HEK293 (cell line): Measurements from ENCODE around the gene CEPT1.

Source experiments
- CTCF ChIA-PET: fragments of 350-600 bp; formaldehyde crosslinking; extraction: SDS; loops from one replicate; lab custom pipeline; 2021; ENCODE audit warnings: antibody characterized with exemption; lab: Yijun Ruan, JAX
- POLR2A ChIA-PET: fragments of 300-600 bp; formaldehyde crosslinking; extraction: SDS; loops from one replicate; lab custom pipeline; 2020; ENCODE audit warnings: antibody characterized with exemption, inconsistent platforms; lab: Yijun Ruan, JAX
- H3K27ac ChIP-seq: fragments of 200-500 bp; sonication (Bioruptor generic); 2 replicates; pipeline ENCODE4 v1.5.1; 2014; ENCODE audit warnings: low read depth, low read length, control low read depth, inconsistent platforms; ENCODE audit errors: extremely low read depth
- H3K36me3 ChIP-seq, 2 experiments: fragments of 200-500 bp in 1 of 2; sonication (Bioruptor generic) in 1 of 2; 1 replicate in 1 of 2; 2 replicates in 1 of 2; pipeline ENCODE4 v1.5.1; 2014 to 2017; ENCODE audit warnings: inconsistent platforms in 2 of 2, low read length in 2 of 2; ENCODE audit not compliant: control insufficient read depth in 2 of 2, insufficient read depth in 1 of 2
- H3K4me1 ChIP-seq: fragments of 200-500 bp; sonication (Bioruptor generic); 2 replicates; pipeline ENCODE4 v1.5.1; 2014; ENCODE audit warnings: mild to moderate bottlenecking, low read length, inconsistent platforms; ENCODE audit not compliant: control insufficient read depth, insufficient read depth
- H3K4me3 ChIP-seq: 2 replicates; pipeline ENCODE4 v1.5.1; 2011; ENCODE audit warnings: low read depth, mild to moderate bottlenecking, control low read depth, low read length, moderate library complexity
- H3K9me3 ChIP-seq: fragments of 200-500 bp; sonication (Bioruptor generic); 2 replicates; pipeline ENCODE4 v1.5.1; 2014; ENCODE audit warnings: low read depth, low read length, inconsistent platforms; ENCODE audit not compliant: control insufficient read depth, insufficient read depth
- ATF2 ChIP-seq: fragments of 450-650 bp; formaldehyde crosslinking; IDR thresholded peaks from 2 replicates; pipeline ENCODE4 v1.5.1; 2016; ENCODE audit warnings: missing biosample characterization, missing genetic modification characterization, low read depth
- GFI1B ChIP-seq: fragments of 450-650 bp; formaldehyde crosslinking; IDR thresholded peaks from 2 replicates; pipeline ENCODE4 v1.5.1; 2016; ENCODE audit warnings: missing biosample characterization, missing genetic modification characterization
- KLF1 ChIP-seq: fragments of 450-650 bp; formaldehyde crosslinking; IDR thresholded peaks from 2 replicates; pipeline ENCODE4 v1.5.1; 2016; ENCODE audit warnings: missing biosample characterization, missing genetic modification characterization
- OSR2 ChIP-seq: fragments of 450-650 bp; formaldehyde crosslinking; IDR thresholded peaks from 2 replicates; pipeline ENCODE4 v1.5.1; 2016; ENCODE audit warnings: missing biosample characterization, missing genetic modification characterization
- SCRT2 ChIP-seq: fragments of 450-650 bp; formaldehyde crosslinking; IDR thresholded peaks from 2 replicates; pipeline ENCODE4 v1.5.1; 2016; ENCODE audit warnings: missing biosample characterization, missing genetic modification characterization
- ZFP37 ChIP-seq: fragments of 450-650 bp; formaldehyde crosslinking; IDR thresholded peaks from 2 replicates; pipeline ENCODE4 v1.5.1; 2016; ENCODE audit warnings: missing biosample characterization, missing genetic modification characterization
- ZNF114 ChIP-seq: fragments of 450-650 bp; formaldehyde crosslinking; IDR thresholded peaks from 2 replicates; pipeline ENCODE4 v1.5.0; 2017; ENCODE audit warnings: missing biosample characterization, missing genetic modification characterization
- ZNF121 ChIP-seq: fragments of 450-650 bp; formaldehyde crosslinking; IDR thresholded peaks from 2 replicates; pipeline ENCODE4 v1.5.1; 2016; ENCODE audit warnings: missing biosample characterization, missing genetic modification characterization
- ZNF140 ChIP-seq: fragments of 450-650 bp; formaldehyde crosslinking; IDR thresholded peaks from 2 replicates; pipeline ENCODE4 v1.5.1; 2016; ENCODE audit warnings: missing biosample characterization, missing genetic modification characterization
- ZNF155 ChIP-seq: fragments of 450-650 bp; formaldehyde crosslinking; IDR thresholded peaks from 2 replicates; pipeline ENCODE4 v1.5.1; 2016; ENCODE audit warnings: missing biosample characterization, missing genetic modification characterization
- ZNF280C ChIP-seq: fragments of 450-650 bp; formaldehyde crosslinking; IDR thresholded peaks from 2 replicates; pipeline ENCODE4 v1.5.1; 2016; ENCODE audit warnings: missing biosample characterization, missing genetic modification characterization
- ZNF335 ChIP-seq: fragments of 450-650 bp; formaldehyde crosslinking; conservative IDR thresholded peaks from 2 replicates; pipeline ENCODE4 v1.5.1; 2016; ENCODE audit warnings: missing biosample characterization, missing genetic modification characterization
- ZNF423 ChIP-seq: fragments of 450-650 bp; formaldehyde crosslinking; IDR thresholded peaks from 2 replicates; pipeline ENCODE4 v1.5.1; 2016; ENCODE audit warnings: missing biosample characterization, missing genetic modification characterization
- ZNF449 ChIP-seq: fragments of 450-650 bp; formaldehyde crosslinking; IDR thresholded peaks from 2 replicates; pipeline ENCODE4 v1.5.1; 2017; ENCODE audit warnings: missing biosample characterization, mild to moderate bottlenecking, missing genetic modification characterization, moderate library complexity
- ZNF529 ChIP-seq: fragments of 450-650 bp; formaldehyde crosslinking; IDR thresholded peaks from 2 replicates; pipeline ENCODE4 v1.5.1; 2017; ENCODE audit warnings: missing genetic modification characterization, missing biosample characterization; ENCODE audit not compliant: insufficient replicate concordance
- ZNF544 ChIP-seq: fragments of 450-650 bp; formaldehyde crosslinking; IDR thresholded peaks from 2 replicates; pipeline ENCODE4 v1.5.0; 2017; ENCODE audit warnings: missing biosample characterization, missing genetic modification characterization
- ZNF629 ChIP-seq: fragments of 450-650 bp; formaldehyde crosslinking; IDR thresholded peaks from 2 replicates; pipeline ENCODE4 v1.5.1; 2017; ENCODE audit warnings: missing biosample characterization, missing genetic modification characterization
- ZNF660 ChIP-seq: fragments of 450-650 bp; IDR thresholded peaks from 2 replicates; pipeline ENCODE4 v1.5.1; 2018; ENCODE audit warnings: missing biosample characterization, mild to moderate bottlenecking, missing genetic modification characterization
- ZSCAN4 ChIP-seq: fragments of 450-650 bp; formaldehyde crosslinking; IDR thresholded peaks from 2 replicates; pipeline ENCODE4 v1.5.1; 2017; ENCODE audit warnings: missing biosample characterization, missing genetic modification characterization

The CEPT1 gene

GRCh38 chr1:111204201-111204982 is 64.4 kb downstream of the CEPT1 start:
- Histone ChIP-seq H3K4me3 (no peak overlapping the region), H3K9me3 (no peaks in the 10 kb centered on the region), H3K36me3 (no peaks in the 10 kb centered on the region), H3K27ac (no peak overlapping the region), H3K4me1 (no peaks in the 10 kb centered on the region)
- POLR2A ChIA-PET: no interaction called here
- CTCF ChIA-PET: no interaction called here
- TF ChIP-seq SCRT2 (tag by site-specific recombination) (peak; percentile 39; the same call in 1 of the 2 replicates), GFI1B (tag by site-specific recombination) (no peak)

- no peaks in the 10 kb centered on the region for H3K9me3 ChIP-seq
- H3K27ac ChIP-seq: no peak overlapping the region
- TF ChIP-seq ZNF660 (no peak), ZNF121 (no peak), SCRT2 (tag by site-specific recombination) (no peak), ZNF280C (tag by site-specific recombination) (no peak), ZNF114 (tag by site-specific recombination) (no peak), ZNF155 (no peak), KLF1 (tag by site-specific recombination) (no peak), ZSCAN4 (tag by site-specific recombination) (no peak)
- no peaks in the 10 kb centered on the region for H3K4me1 ChIP-seq
- POLR2A ChIA-PET: no interaction called here
- no peak overlapping the region for H3K4me3 ChIP-seq
- CTCF ChIA-PET: no interaction called here
- H3K36me3 ChIP-seq: no peaks in the 10 kb centered on the region
These were observed 65.1 kb downstream of the CEPT1 start for GRCh38 chr1:111204983-111205713.

GRCh38 chr1:111205714-111206050 is 65.7 kb downstream of the CEPT1 start:
- H3K4me1 ChIP-seq: no peaks in the 10 kb centered on the region
- POLR2A ChIA-PET: no interaction called here

More at GRCh38 chr1:111205714-111206050, 65.7 kb downstream of the CEPT1 start:
- CTCF ChIA-PET: interaction anchor here (0.6 kb wide), 1 partner anchor 18 kb away, joined by 3 read pairs; no protein-coding TSS in a partner anchor
- TF ChIP-seq ZNF529 (tag by site-specific recombination) (no peak), ATF2 (no peak), ZNF114 (tag by site-specific recombination) (no peak), ZNF629 (tag by site-specific recombination) (no peak), ZFP37 (tag by site-specific recombination) (no peak), ZNF335 (tag by site-specific recombination) (no peak), ZNF140 (tag by site-specific recombination) (no peak), ZNF423 (tag by site-specific recombination) (no peak), OSR2 (tag by site-specific recombination) (no peak), ZNF449 (tag by site-specific recombination) (no peak), ZNF544 (no peak)
- H3K9me3 ChIP-seq: no peaks in the 10 kb centered on the region
- H3K27ac ChIP-seq: no peak overlapping the region
- no peaks in the 10 kb centered on the region for H3K36me3 ChIP-seq
- no peak overlapping the region for H3K4me3 ChIP-seq
